ENCODE data around the gene SPIN3. TPM values are rescaled to one million over a fixed set of nuclear protein-coding genes. Genes with fewer than 3 reads are reported as not detected.

Gene SPIN3
- total RNA-seq (1 to 10 TPM; 3.1 to 9.2 TPM), polyA plus RNA-seq (1 to 10 TPM; 2.7 to 4.2 TPM)

DNA sequence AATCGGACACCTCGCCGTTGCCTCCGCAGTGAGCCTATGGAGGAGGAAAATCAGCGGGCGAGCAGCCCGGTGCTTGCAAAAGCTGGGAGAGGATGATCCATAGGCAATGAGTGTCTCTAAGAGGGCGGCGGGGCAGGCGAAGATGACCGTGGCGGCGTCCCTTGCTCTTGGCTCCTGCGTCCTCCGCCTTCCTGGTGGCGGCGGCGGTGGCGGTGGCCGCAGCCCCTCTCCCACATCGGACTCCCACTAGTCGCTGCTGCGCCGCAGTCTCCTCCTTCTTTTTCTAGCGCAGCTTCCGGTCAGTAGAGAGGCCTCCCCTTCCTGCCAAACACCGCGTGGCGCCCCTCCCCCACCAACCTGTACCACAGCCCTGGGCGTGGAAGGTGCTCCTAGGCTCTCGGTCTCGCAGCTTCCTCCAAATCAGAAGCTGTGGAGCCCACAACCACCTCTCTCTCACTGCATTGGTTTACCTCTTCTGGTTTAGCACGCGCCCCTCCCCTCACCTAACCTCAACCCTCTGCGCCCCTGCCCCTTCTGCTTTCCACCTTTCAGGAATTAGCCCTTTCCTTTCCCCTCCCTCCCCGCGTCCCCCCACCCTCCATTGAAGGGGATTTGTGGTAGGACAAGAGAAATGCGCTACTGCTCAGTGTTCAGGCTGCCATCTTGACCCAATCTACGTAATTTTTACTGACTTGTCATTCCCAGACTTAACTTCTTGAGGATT is at the start of gene SPIN3:
Gene SPIN3, minus strand, starts transcription at position 271 of the 724 bp plus-strand sequence. CDS start 594 bp downstream, outside the sequence.
- no peak for TF ChIP-seq JUND (IDR thresholded peaks at IDR 0.05)
- TF ChIP-seq, protein P1, sequence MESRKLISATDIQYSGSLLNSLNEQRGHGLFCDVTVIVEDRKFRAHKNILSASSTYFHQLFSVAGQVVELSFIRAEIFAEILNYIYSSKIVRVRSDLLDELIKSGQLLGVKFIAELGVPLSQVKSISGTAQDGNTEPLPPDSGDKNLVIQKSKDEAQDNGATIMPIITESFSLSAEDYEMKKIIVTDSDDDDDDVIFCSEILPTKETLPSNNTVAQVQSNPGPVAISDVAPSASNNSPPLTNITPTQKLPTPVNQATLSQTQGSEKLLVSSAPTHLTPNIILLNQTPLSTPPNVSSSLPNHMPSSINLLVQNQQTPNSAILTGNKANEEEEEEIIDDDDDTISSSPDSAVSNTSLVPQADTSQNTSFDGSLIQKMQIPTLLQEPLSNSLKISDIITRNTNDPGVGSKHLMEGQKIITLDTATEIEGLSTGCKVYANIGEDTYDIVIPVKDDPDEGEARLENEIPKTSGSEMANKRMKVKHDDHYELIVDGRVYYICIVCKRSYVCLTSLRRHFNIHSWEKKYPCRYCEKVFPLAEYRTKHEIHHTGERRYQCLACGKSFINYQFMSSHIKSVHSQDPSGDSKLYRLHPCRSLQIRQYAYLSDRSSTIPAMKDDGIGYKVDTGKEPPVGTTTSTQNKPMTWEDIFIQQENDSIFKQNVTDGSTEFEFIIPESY (IDR thresholded peaks at IDR 0.05), result no peak
- TF ChIP-seq, protein P2, sequence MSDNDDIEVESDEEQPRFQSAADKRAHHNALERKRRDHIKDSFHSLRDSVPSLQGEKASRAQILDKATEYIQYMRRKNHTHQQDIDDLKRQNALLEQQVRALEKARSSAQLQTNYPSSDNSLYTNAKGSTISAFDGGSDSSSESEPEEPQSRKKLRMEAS (IDR thresholded peaks at IDR 0.05), result peak; percentile 82
- TF ChIP-seq RXRA (IDR thresholded peaks at IDR 0.05), result no peak
- no peak for TF ChIP-seq FOXA1 (IDR thresholded peaks at IDR 0.05)
- TF ChIP-seq, protein P3, sequence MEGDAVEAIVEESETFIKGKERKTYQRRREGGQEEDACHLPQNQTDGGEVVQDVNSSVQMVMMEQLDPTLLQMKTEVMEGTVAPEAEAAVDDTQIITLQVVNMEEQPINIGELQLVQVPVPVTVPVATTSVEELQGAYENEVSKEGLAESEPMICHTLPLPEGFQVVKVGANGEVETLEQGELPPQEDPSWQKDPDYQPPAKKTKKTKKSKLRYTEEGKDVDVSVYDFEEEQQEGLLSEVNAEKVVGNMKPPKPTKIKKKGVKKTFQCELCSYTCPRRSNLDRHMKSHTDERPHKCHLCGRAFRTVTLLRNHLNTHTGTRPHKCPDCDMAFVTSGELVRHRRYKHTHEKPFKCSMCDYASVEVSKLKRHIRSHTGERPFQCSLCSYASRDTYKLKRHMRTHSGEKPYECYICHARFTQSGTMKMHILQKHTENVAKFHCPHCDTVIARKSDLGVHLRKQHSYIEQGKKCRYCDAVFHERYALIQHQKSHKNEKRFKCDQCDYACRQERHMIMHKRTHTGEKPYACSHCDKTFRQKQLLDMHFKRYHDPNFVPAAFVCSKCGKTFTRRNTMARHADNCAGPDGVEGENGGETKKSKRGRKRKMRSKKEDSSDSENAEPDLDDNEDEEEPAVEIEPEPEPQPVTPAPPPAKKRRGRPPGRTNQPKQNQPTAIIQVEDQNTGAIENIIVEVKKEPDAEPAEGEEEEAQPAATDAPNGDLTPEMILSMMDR (IDR thresholded peaks at IDR 0.05; ENCODE audit: low read depth, low read length, missing input control), result no peak
- TF ChIP-seq SP1 (IDR thresholded peaks at IDR 0.05), result peak; percentile 31
- TF ChIP-seq NR2F2 (IDR thresholded peaks at IDR 0.05), result no peak
- no peak for TF ChIP-seq FOXA2 (IDR thresholded peaks at IDR 0.05)
- TF ChIP-seq YY1 (IDR thresholded peaks at IDR 0.05), result peak; percentile 58
- no peak for TF ChIP-seq HNF4G (IDR thresholded peaks at IDR 0.05)
- peak; percentile 55 for TF ChIP-seq TAF1 (conservative IDR thresholded peaks at IDR 0.05)
- peak; percentile 60 to 86 for TF ChIP-seq GABPA (IDR thresholded peaks at IDR 0.05 in 1 of 2, conservative IDR thresholded peaks at IDR 0.05 in 1 of 2)
- TF ChIP-seq EGR1 (IDR thresholded peaks at IDR 0.05; ENCODE audit: low read depth in 2 of 2), result no peak
- TF ChIP-seq, protein P4, sequence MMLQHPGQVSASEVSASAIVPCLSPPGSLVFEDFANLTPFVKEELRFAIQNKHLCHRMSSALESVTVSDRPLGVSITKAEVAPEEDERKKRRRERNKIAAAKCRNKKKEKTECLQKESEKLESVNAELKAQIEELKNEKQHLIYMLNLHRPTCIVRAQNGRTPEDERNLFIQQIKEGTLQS (IDR thresholded peaks at IDR 0.05), result no peak
- TF ChIP-seq, protein P5, sequence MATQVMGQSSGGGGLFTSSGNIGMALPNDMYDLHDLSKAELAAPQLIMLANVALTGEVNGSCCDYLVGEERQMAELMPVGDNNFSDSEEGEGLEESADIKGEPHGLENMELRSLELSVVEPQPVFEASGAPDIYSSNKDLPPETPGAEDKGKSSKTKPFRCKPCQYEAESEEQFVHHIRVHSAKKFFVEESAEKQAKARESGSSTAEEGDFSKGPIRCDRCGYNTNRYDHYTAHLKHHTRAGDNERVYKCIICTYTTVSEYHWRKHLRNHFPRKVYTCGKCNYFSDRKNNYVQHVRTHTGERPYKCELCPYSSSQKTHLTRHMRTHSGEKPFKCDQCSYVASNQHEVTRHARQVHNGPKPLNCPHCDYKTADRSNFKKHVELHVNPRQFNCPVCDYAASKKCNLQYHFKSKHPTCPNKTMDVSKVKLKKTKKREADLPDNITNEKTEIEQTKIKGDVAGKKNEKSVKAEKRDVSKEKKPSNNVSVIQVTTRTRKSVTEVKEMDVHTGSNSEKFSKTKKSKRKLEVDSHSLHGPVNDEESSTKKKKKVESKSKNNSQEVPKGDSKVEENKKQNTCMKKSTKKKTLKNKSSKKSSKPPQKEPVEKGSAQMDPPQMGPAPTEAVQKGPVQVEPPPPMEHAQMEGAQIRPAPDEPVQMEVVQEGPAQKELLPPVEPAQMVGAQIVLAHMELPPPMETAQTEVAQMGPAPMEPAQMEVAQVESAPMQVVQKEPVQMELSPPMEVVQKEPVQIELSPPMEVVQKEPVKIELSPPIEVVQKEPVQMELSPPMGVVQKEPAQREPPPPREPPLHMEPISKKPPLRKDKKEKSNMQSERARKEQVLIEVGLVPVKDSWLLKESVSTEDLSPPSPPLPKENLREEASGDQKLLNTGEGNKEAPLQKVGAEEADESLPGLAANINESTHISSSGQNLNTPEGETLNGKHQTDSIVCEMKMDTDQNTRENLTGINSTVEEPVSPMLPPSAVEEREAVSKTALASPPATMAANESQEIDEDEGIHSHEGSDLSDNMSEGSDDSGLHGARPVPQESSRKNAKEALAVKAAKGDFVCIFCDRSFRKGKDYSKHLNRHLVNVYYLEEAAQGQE (IDR thresholded peaks at IDR 0.05), result no peak
- no peak for TF ChIP-seq HNF4A (conservative IDR thresholded peaks at IDR 0.05)
- peak in 1 of 2 donors; percentile 20 for TF ChIP-seq RAD21 (IDR thresholded peaks at IDR 0.05)
- Histone ChIP-seq H3K4me1 (ENCODE audit: control insufficient read depth in 4 of 4, insufficient read depth in 4 of 4, low read length in 3 of 4) (peaks cover 0 to 21% (median 12%) of the 10 kb centered on the region in 4 donors), H3K9ac (ENCODE audit: low read depth in 1 of 2, low read length in 2 of 2) (peak within 1 kb of the TSS; percentile 22 to 54), H3K27me3 (ENCODE audit: control insufficient read depth in 4 of 4, insufficient read depth in 4 of 4, low read length in 3 of 4) (no peaks in the 10 kb centered on the region), H3K4me3 (ENCODE audit: low read depth in 1 of 3, low read length in 3 of 3) (peak within 1 kb of the TSS; percentile 62 to 91 (median 85)), H3K36me3 (ENCODE audit: control insufficient read depth in 4 of 4, insufficient read depth in 3 of 4, low read depth in 1 of 4, low read length in 3 of 4) (peaks cover 0 to 5% (median 2%) of the 10 kb centered on the region in 4 donors), H3K27ac (ENCODE audit: low read depth in 1 of 2, low read length in 2 of 2) (peak within 1 kb of the TSS; percentile 70 to 73), H3K9me3 (ENCODE audit: control insufficient read depth in 4 of 4, low read length in 3 of 4) (no peaks in the 10 kb centered on the region)
- 1% methylated on average over 39 of the region's 39 CpGs for WGBS
- DNase-seq (ENCODE audit: low spot score), result peak; percentile 71

Measured in liver (tissue), 9 donors.